HG03095 (cell line): ENCODE data around the gene WNK2.

ENCODE experiments used
- ATAC-seq: cut with Tn5 transposase; IDR thresholded peaks from one replicate; pipeline ENCODE4 v1.9.1; 2021; ENCODE audit warnings: moderate library complexity; ENCODE audit not compliant: unreplicated experiment

Gene WNK2

GRCh38 chr9:93291536-93292287 lies 107.8 kb downstream of the WNK2 start:
- ATAC-seq = no peak

- no peak for ATAC-seq
Observed at GRCh38 chr9:93292288-93292615, 108.3 kb downstream of the WNK2 start.

GRCh38 chr9:93292664-93293328 lies 108.9 kb downstream of the WNK2 start:
- ATAC-seq = no peak

GRCh38 chr9:93294011-93294410 lies 110.1 kb downstream of the WNK2 start:
- ATAC-seq = no peak

- no peak for ATAC-seq
Observed at GRCh38 chr9:93295031-93295430, 111.1 kb downstream of the WNK2 start.

GRCh38 chr9:93295456-93296076 lies 111.6 kb downstream of the WNK2 start:
- ATAC-seq = no peak

GRCh38 chr9:93296889-93297480 lies 113.0 kb downstream of the WNK2 start:
- ATAC-seq = no peak

- ATAC-seq = no peak
Observed at GRCh38 chr9:93297659-93298497, 113.9 kb downstream of the WNK2 start.

- ATAC-seq = no peak
Observed at GRCh38 chr9:93298498-93299417, 114.8 kb downstream of the WNK2 start.

GRCh38 chr9:93299418-93300174 lies 115.7 kb downstream of the WNK2 start:
- ATAC-seq = no peak

GRCh38 chr9:93300175-93300572 lies 116.2 kb downstream of the WNK2 start:
- ATAC-seq = no peak

GRCh38 chr9:93300585-93301081 lies 116.7 kb downstream of the WNK2 start:
- no peak for ATAC-seq

- no peak for ATAC-seq
Observed at GRCh38 chr9:93301291-93301811, 117.4 kb downstream of the WNK2 start.

- ATAC-seq = no peak
Observed at GRCh38 chr9:93301911-93302541, 118.1 kb downstream of the WNK2 start.

GRCh38 chr9:93302586-93303257 lies 118.8 kb downstream of the WNK2 start:
- ATAC-seq = no peak

- no peak for ATAC-seq
Observed at GRCh38 chr9:93303258-93303771, 119.4 kb downstream of the WNK2 start.

- no peak for ATAC-seq
Observed at GRCh38 chr9:93303806-93304573, 120.1 kb downstream of the WNK2 start.
